ENCODE measurements around the gene ZNF205.

ZNF205 gene

DNA sequence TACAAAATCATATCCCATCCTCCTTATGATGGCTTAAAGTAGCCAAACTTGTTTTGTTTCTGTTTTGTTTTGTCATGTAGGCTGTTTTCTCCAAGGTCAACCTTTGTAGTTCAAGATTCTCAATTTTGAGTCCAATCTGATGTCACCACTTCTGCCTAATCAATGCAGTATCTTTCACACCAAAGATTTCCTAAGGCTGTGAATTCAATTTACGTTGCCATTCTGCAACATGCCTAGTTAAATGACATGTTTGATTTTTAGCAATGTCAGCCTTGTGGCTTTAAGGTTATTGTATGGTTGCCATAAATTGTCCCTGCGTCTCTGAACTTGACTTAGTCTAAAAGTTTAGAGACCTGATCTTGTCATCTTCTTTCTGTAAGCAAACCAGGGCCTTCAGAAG lies 42.8 kb downstream of the ZNF205 start:
- TF ChIP-seq POLR2AphosphoS5 (IDR thresholded peaks at IDR 0.05; ENCODE audit: low read depth, low read length) (no peak), TAF1 (IDR thresholded peaks at IDR 0.05; ENCODE audit: borderline replicate concordance, insufficient read depth, low read length) (no peak), FOXP2 (optimal IDR thresholded peaks at IDR 0.05; ENCODE audit: borderline replicate concordance, extremely low read depth, extremely low read length, insufficient read depth) (no peak), SIN3A (IDR thresholded peaks at IDR 0.05; ENCODE audit: borderline replicate concordance, insufficient read depth, low read length) (no peak)
- TF ChIP-seq, protein P1, sequence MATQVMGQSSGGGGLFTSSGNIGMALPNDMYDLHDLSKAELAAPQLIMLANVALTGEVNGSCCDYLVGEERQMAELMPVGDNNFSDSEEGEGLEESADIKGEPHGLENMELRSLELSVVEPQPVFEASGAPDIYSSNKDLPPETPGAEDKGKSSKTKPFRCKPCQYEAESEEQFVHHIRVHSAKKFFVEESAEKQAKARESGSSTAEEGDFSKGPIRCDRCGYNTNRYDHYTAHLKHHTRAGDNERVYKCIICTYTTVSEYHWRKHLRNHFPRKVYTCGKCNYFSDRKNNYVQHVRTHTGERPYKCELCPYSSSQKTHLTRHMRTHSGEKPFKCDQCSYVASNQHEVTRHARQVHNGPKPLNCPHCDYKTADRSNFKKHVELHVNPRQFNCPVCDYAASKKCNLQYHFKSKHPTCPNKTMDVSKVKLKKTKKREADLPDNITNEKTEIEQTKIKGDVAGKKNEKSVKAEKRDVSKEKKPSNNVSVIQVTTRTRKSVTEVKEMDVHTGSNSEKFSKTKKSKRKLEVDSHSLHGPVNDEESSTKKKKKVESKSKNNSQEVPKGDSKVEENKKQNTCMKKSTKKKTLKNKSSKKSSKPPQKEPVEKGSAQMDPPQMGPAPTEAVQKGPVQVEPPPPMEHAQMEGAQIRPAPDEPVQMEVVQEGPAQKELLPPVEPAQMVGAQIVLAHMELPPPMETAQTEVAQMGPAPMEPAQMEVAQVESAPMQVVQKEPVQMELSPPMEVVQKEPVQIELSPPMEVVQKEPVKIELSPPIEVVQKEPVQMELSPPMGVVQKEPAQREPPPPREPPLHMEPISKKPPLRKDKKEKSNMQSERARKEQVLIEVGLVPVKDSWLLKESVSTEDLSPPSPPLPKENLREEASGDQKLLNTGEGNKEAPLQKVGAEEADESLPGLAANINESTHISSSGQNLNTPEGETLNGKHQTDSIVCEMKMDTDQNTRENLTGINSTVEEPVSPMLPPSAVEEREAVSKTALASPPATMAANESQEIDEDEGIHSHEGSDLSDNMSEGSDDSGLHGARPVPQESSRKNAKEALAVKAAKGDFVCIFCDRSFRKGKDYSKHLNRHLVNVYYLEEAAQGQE (IDR thresholded peaks at IDR 0.05; ENCODE audit: insufficient read depth in 1 of 2, low read depth in 2 of 2, low read length in 2 of 2) = no peak

DNA sequence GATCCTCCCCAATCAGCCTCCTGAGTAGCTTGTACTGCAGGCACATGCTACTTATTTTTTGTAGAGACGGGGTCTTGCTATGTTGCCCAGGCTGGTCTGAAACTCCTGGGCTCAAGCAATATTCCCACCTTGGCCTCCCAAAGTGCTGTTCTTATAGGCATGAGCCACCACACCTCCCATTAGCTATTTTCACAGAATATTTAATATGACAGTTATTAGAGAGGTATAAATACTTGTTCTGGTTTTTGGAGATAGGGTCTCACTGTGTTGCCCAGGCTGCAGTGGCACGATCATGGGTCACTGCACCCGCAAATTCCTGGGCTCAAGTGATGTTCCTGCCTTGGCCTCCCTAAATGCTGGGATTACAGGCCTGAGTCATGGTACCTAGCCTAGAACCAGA lies 43.6 kb downstream of the ZNF205 start:
- TF ChIP-seq SIN3A (IDR thresholded peaks at IDR 0.05; ENCODE audit: borderline replicate concordance, insufficient read depth, low read length) (no peak), TAF1 (IDR thresholded peaks at IDR 0.05; ENCODE audit: borderline replicate concordance, insufficient read depth, low read length) (no peak), FOXP2 (optimal IDR thresholded peaks at IDR 0.05; ENCODE audit: borderline replicate concordance, extremely low read depth, extremely low read length, insufficient read depth) (no peak), POLR2AphosphoS5 (IDR thresholded peaks at IDR 0.05; ENCODE audit: low read depth, low read length) (no peak)
- TF ChIP-seq, protein P1 (IDR thresholded peaks at IDR 0.05; ENCODE audit: insufficient read depth in 1 of 2, low read depth in 2 of 2, low read length in 2 of 2) = no peak

DNA sequence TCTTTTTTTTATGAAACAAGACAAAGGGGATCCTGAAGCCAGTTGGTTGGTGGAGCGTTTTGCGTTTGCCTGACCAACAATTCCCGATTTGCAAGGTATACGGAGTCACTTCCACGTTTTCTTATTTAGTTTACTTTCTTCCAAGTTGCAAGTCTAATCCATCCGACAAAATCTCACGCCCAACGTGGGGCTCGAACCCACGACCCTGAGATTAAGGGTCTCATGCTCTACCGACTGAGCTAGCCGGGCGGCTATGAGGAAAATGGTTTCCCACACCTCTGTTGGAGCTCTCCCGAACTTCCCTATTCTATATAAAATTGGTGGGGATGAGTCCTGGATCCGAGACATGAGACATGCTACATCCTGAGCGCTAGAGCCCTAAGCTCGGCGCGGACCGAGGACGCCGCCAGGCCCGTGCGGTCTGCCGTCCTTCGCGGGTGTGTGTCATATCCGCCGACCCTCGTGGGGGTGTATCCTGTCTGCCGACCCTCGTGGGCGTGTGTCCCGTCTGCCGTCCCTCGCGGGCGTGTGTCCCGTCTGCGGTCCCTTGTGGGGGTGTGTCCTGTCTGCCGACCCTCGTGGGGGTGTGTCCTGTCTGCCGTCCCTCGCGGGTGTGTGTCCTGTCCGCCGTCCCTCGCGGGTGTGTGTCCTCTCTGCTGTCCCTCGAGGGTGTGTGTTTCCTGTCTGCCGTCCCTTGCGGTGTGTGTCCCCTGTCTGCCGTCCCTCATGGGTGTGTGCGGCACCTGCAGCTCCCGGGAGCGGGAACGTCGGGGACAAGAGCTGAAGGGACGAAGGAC lies 45.0 kb downstream of the ZNF205 start:
- no peak for TF ChIP-seq FOXP2 (optimal IDR thresholded peaks at IDR 0.05; ENCODE audit: borderline replicate concordance, extremely low read depth, extremely low read length, insufficient read depth)
- TF ChIP-seq, protein P1 (IDR thresholded peaks at IDR 0.05; ENCODE audit: insufficient read depth in 1 of 2, low read depth in 2 of 2, low read length in 2 of 2) = no peak
- no peak for TF ChIP-seq POLR2AphosphoS5 (IDR thresholded peaks at IDR 0.05; ENCODE audit: low read depth, low read length)
- TF ChIP-seq SIN3A (IDR thresholded peaks at IDR 0.05; ENCODE audit: borderline replicate concordance, insufficient read depth, low read length) = peak; percentile 38; the same call in 1 of the 2 replicates

DNA sequence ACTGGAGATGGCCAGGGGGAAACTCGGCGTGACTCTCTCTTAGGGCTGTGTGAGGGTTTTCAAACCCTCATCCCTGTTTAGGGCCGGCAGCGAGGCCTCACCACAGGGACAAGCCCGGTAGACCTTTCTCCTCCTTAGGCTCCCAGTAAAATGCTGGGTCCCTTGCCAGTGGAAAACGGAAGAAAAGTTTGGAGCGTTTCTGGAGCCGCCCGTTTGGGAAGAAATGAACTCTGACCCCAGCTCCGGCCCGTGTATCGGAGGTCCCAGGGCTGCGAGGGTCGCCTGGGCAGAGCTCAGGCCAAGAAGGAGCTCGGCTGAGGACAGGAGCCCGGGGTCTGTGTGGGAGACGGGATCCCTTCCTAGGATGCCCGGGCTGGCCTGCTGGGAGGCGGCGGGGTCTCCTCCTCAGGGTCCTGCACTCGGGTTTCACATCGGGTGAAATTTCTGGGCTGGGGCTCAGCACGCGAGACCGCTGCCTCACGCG lies 45.7 kb downstream of the ZNF205 start:
- TF ChIP-seq SIN3A (IDR thresholded peaks at IDR 0.05; ENCODE audit: borderline replicate concordance, insufficient read depth, low read length) (no peak), POLR2AphosphoS5 (IDR thresholded peaks at IDR 0.05; ENCODE audit: low read depth, low read length) (no peak), FOXP2 (optimal IDR thresholded peaks at IDR 0.05; ENCODE audit: borderline replicate concordance, extremely low read depth, extremely low read length, insufficient read depth) (no peak), TAF1 (IDR thresholded peaks at IDR 0.05; ENCODE audit: borderline replicate concordance, insufficient read depth, low read length) (no peak)
- TF ChIP-seq, protein P1 (IDR thresholded peaks at IDR 0.05; ENCODE audit: insufficient read depth in 1 of 2, low read depth in 2 of 2, low read length in 2 of 2) = no peak

All from PFSK-1 (cell line).